ENCODE measurements around the gene USP4. TPM values are rescaled to one million over a fixed set of nuclear protein-coding genes. Genes with fewer than 3 reads are reported as not detected.
"Not testable (repeated sequence)": the region's sequence is repeated elsewhere in the genome, so short reads cannot be mapped to it uniquely, and the experiment has no call there.

USP4 gene
- total RNA-seq, 1 donor from 2014 or later, result 44.5 TPM

DNA sequence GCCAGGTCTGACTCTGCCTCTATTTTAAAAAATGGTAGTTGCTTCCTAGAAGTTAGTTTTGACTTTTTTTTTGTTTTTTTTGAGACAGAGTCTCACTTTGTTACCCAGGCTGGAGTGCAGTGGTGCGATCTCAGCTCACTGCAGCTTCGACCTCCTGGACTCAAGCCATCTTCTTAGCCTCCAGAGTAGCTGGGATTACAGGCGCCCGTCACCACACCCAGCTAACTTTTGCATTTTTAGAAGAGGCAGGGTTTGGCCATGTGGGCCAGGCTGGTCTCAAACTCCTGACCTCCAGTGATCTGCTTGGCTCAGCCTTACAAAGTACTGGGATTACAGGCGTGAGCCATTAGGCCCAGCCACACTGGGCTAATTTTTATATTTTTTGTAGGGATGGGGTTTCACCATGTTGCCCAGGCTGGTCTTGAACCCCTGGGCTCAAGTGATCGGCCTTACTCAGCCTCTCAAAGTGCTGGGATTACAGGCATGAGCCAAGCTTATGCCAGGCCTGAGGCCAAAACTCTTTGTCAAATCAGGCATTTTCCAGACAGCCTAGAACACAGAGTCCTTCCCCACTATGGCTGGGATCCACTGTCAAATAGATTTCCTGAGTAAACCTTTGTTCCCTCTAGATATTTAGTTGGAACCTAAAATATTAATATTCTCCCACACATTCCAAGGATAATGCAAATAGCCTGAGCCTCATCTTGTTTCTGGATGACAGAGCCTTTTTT is 76.5 kb downstream of the USP4 start:
- no peak for DNase-seq (ENCODE audit: low spot score)
- intact Hi-C loops (cut with DNase I), result no loop called here

DNA sequence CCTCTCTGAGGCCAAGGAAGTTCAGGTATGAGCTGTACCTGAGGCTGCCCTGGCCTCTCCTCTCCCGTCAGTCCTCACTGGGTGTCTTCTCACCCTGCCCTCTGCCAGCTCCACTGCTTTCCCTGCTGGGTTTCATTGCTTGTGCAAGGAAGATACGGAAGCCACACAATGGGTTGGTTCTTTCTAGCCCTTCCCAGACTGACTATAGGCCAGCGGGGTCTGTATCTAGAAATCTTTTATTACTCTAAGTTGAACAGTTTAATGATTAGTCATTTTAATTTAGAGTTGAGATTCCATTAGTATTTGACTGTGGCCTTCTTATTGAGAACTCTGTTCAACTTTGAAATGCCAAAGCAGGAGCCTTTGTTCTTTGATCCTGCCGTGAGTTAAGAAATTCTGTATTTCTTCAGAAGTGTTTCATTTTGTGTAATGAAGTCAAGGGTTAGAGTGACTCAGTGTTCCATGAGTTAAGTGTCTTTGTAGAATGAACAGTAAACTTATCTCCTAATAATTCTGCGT is 79.0 kb downstream of the USP4 start:
- intact Hi-C loops (cut with DNase I), result no loop called here
- DNase-seq (ENCODE audit: low spot score), result no peak

DNA sequence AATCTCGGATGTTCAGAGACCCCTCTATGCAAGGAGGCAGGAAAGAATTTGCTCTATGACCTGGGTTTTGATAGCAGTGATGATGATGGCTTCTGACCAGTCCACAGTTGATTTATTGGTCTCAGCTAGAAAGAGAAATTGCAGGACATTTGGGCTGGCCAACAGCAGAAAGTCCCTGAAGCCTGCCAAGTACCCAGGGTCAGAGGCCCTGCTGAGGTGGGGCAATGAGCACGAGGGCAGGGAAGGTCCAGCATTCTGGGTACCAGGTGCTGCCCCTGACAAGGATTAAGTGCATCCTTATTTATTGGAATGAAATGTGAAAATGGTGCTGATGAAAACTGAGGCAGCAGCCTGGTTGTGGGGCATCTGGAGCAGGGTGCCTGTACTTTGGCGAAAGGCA is 82.7 kb downstream of the USP4 start:
- no peak for DNase-seq (ENCODE audit: low spot score)
- intact Hi-C loops (cut with DNase I), result no loop called here

DNA sequence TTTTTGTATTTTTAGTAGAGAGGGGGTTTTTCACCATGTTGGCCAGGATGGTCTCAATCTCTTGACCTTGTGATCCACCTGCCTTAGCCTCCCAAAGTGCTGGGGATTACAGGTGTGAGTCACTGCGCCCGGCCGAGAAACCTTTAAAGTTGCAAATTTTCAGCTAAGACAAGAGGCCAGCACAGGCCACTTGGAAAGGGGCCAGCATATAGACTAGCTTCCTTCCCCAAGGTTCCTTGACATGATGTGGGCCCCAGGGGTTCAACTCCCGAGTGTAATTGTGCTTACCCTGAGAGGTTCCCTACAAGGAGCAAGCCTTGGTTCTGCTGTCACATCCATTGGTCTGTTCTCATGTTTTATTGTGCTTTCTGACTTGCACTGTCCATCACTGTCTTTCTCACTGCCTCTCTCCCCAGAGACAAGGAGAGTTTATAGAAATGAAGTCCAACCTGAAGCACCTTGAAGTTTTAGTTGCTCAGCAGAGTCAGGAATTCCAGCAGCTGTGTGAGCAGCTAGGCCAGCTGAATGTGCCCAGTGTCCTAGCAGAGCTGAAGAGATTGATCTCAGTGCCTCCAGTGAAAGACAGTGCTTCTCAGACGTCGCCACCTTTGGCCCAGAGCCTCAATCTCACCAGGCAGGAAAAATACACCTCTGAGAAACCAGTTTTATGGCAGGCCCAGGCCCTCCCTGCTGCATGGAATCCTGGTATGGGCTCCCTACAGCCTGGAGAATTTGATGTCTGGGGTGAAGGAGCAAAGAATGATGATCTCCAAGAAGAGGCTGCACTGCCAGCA is 83.9 kb downstream of the USP4 start:
- no peak for DNase-seq (ENCODE audit: low spot score)
- intact Hi-C loops (cut with DNase I), result no loop called here

DNA sequence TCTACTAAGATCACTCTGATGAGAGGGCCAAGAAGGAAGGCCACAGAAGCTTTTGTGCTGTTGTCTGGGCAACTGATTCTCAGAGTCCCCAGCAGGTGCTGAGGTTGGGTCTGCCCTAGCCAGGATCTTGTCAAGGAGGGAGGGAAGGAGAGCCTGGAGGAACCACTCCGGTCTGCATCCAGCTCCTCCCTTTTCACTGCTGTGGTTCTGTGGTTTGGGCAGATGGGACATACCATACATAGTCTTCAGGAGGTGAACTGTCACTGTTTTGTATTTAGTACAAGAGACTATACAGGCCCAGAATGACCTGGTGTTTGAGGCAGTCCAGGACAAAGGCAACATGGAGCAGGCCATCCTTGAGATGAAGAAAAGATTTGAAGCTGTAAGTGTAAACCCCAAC is 84.7 kb downstream of the USP4 start:
- intact Hi-C loops (cut with DNase I), result no loop called here
- no peak for DNase-seq (ENCODE audit: low spot score)

DNA sequence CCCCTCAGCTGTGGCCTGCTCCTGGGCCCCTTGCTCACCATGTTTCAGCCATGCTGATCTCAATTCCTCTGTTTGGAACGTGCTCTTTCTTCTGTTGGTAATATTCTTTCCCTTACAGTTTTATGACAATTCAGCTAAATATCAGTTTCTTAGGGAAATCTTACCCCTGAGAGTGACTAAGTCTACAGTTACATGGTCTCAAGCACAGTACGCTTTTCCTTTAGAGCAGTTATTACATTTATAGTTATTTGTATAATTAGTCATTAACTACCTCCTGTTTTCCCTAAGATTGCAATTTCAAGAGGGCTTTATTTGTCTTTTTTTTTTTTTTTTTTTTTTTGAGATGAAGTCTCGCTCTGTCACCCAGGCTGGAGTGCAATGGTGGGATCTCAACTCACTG is 86.3 kb downstream of the USP4 start:
- intact Hi-C loops (cut with DNase I), result no loop called here

DNA sequence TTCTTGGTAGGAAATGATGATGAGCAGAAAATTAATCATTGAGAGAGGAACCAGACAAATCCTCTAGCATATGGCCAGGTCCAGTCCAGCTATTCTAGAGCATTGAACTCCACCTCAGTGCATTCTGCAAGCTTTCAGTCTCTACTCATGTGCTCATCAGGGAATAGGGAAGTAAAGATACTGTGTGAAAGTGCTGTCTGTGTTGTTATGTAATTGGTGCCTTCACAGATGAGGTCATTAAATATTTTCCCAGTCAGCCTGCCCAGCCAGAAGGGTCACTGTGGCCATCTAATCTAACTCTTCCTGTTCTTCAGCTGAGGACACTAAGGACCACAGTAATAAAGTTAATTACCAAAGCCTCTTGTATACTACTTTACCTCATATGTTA is 91.0 kb downstream of the USP4 start:
- DNase-seq (ENCODE audit: low spot score), result no peak
- intact Hi-C loops (cut with DNase I), result no loop called here

More for the DNA sequence above, 86.3 kb downstream of the USP4 start:
- no peak for DNase-seq (ENCODE audit: low spot score)

DNA sequence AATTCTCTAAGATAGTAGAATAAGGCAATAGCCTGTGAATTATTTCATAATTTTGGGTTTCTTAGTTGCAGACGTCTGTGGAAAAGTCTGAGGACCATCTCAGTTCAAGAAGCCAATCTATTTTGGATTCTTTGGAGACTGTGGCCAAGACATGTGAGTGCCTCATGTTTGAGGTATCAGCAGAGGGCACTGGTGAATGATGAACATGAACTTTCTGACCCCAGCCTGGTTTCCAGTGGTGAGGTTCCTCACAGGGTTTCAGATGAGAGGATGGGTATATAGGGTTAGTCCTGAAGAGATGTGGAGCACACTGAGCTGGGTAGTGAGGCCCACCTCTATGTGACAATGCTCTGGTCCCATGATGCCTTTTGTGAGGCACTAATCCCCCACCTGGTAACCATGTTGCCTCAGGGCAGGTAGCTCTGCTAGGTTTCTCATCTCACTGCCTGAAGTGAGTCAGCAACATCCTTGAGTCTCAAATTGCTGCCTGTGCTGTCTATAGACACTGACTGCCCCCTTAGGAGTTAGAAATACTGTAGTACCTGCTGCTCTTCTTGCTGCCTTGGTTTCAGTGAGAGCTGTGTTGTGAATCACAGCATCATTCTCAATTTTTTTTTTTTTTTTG is 95.2 kb downstream of the USP4 start:
- intact Hi-C loops (cut with DNase I), result no loop called here
- no peak for DNase-seq (ENCODE audit: low spot score)

DNA sequence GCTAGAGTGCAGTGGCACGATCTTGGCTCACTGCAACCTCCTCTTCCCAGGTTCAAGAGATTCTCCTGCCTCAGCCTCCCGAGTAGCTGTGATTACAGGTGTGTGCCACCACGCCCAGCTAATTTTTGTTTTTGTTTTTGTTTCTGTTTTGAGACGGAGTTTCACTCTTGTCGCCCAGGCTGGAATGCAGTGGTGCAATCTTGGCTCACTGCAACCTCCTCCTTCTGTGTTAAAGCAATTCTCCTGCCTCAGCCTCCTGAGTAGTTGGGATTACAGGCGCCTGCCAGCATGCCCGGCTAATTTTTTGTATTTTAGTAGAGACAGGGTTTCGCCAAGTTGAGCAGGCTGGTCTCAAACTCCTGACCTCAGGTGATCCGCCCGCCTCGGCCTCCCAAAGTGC is 99.8 kb downstream of the USP4 start:
- DNase-seq (ENCODE audit: low spot score); intact Hi-C loops (cut with DNase I): not testable (repeated sequence)

DNA sequence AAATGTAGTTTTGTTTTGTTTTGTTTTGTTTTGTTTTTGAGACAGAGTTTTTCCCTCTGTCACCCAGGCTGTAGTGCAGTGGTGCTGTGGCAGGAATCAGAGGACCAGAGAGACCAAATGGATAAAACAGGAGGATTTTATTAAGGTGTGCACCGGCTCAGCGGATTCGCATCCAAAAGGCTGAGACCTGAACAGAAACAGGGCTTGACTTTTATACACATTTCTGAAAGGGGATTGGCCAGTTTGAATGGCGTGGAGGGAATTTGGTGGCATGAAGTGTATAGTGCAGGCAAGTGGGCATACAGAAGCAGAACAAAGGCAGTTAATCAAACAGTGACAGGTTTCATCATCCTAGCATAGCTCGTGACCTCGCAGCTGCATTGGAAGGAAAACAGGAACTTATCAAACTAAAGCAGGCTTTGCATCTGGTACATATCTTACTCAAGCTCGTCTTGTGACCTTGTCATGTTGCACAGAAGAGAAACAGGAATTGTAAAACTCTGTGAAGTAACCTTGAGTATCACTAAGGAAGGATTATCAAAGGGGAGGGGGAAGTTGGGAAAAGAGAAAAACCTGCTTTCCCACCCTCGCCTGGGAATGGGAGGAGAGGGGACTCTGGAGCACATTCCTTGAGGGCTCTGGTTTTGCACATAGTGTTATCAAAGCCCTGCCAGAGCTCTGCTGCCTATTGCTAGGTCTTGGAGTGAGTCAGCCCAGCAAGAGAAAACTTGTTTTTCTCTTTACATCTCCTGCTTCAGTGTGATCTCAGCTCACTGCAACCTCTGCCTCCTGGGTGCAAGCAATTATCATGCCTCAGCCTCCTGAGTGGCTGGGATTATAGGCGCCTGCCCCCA is 101.4 kb downstream of the USP4 start:
- no peak for DNase-seq (ENCODE audit: low spot score)
- intact Hi-C loops (cut with DNase I), result no loop called here

DNA sequence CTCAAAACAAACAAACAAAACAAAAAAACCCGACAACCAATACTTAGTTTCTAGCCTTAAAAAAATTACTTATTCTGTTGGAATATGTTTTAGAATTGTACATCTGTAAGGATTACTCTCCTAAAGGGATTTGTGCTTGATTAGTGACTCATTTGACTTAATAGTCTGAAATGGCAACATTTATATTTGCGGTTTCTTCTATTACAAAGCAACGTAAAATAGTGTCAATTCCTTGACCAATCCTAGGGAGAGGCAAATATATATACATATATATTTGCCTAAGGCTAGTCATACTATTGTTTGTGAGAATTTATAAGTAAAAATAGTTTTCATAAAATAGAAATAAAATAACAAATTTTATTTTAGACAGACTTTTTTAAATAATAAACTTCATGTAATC is 102.5 kb downstream of the USP4 start:
- intact Hi-C loops (cut with DNase I), result no loop called here
- DNase-seq (ENCODE audit: low spot score), result no peak

DNA sequence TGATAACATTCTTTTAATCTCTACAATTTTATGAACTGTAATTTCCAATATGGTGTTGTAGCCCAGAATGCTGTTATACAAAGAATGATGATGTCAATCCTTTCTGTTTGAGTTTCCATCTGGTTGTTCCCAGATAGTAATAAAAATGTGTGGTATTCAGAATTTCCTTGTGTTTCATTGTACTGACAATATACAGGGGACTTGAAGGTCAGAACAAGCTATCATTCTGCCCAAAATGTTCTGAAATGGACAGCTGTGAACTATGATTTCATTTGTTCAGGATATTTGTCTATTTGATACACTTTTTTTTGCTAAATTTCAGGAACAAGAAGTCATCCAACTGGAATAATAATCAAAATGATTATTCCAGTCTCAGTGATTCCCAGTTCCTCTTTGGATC is 103.6 kb downstream of the USP4 start:
- DNase-seq (ENCODE audit: low spot score), result no peak
- intact Hi-C loops (cut with DNase I), result no loop called here

DNA sequence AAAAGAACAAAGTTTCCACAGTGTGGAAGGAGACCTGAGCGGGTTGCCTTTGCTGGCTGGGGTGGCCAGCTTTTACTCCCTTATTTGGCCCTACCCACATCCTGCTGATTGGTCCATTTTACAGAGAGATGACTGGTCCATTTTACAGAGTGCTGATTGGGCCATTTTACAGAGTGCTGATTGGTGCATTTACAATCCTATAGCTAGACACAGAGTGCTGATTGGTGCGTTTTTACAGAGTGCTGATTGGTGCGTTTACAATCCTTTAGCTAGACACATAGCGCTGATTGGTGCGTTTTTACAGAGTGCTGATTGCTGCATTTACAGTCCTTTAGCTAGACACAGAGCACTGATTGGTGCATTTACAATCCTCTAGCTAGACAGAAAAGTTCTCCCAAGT is 111.0 kb downstream of the USP4 start:
- intact Hi-C loops (cut with DNase I); DNase-seq (ENCODE audit: low spot score): not testable (repeated sequence)

Small RNA genes within 50 kb of the gene (microRNA-seq; reads per million reads assigned to microRNA genes)
- gene MIR4271, result not detected

Other genes with a start within 250 kb of the USP4 start
- 54.5 TPM for gene QRICH1, start 246.0 kb downstream of the USP4 start, total RNA-seq
- gene QARS1, start 235.3 kb downstream of the USP4 start, total RNA-seq, result 149 TPM
- gene USP19, start 219.2 kb downstream of the USP4 start, total RNA-seq, result 58.5 TPM
- 788 TPM for gene LAMB2, start 207.0 kb downstream of the USP4 start, total RNA-seq
- 11.4 TPM for gene CCDC71, start 173.7 kb downstream of the USP4 start, total RNA-seq
- 132 TPM for gene KLHDC8B, start 168.5 kb downstream of the USP4 start, total RNA-seq
- gene C3orf62, start 62.8 kb downstream of the USP4 start, total RNA-seq, result 2.9 TPM
- gene GPX1, start 18.3 kb upstream of the USP4 start, total RNA-seq, result 106 TPM
- 340 TPM for gene RHOA, start 71.9 kb upstream of the USP4 start, total RNA-seq
- 26.5 TPM for gene TCTA, start 72.4 kb upstream of the USP4 start, total RNA-seq
- 20.1 TPM for gene AMT, start 82.4 kb upstream of the USP4 start, total RNA-seq
- 21.9 TPM for gene NICN1, start 89.3 kb upstream of the USP4 start, total RNA-seq
- gene DAG1, start 130.2 kb upstream of the USP4 start, total RNA-seq, result 130 TPM
- gene BSN, start 214.4 kb upstream of the USP4 start, total RNA-seq, result 1.00 TPM